ENCODE data around the gene DGKZ.

DGKZ gene

GRCh38 chr11:46380340-46381047 lies 33.2 kb downstream of the DGKZ start:
- peak overlapping the region; percentile 82 for H3K56ac ChIP-seq (ENCODE audit: low read length)
- H3K4ac ChIP-seq (ENCODE audit: low read depth, low read length), result peak overlapping the region; percentile 75
- WGBS (ENCODE audit: extremely low coverage, insufficient coverage, low lambda C conversion rate), result no CpG with 5 or more reads among the region's 45 CpGs
- no peaks in the 10 kb centered on the region for H3K27me3 ChIP-seq (ENCODE audit: insufficient read depth, low read length, poor library complexity)
- H4K8ac ChIP-seq (ENCODE audit: low read depth, low read length), result no peak overlapping the region
- peak overlapping the region; percentile 96 for H3K27ac ChIP-seq (ENCODE audit: low read depth, low read length)
- peaks cover 4% of the 10 kb centered on the region for H3K36me3 ChIP-seq (ENCODE audit: control insufficient read depth, insufficient read depth, low read length)
- peak overlapping the region; percentile 76 for H2BK5ac ChIP-seq (ENCODE audit: low read length)
- no peak overlapping the region for H2BK15ac ChIP-seq (replicated peaks; ENCODE audit: low read depth)
- peak overlapping the region; percentile 39 for H2BK120ac ChIP-seq (ENCODE audit: low read depth, low read length)
- peaks cover 3% of the 10 kb centered on the region for H3K4me1 ChIP-seq (ENCODE audit: control insufficient read depth, low read depth, low read length)
- peak overlapping the region; percentile 36 for H3K4me3 ChIP-seq (ENCODE audit: low read length)
- H3K79me1 ChIP-seq (ENCODE audit: low read length), result no peaks in the 10 kb centered on the region
- H3K4me2 ChIP-seq (ENCODE audit: low read length), result peak overlapping the region; percentile 59
- H2AK5ac ChIP-seq (ENCODE audit: low read length), result no peak overlapping the region
- no peak overlapping the region for H4K5ac ChIP-seq (ENCODE audit: low read length)
- DNase-seq, result peak; percentile 90
- no peaks in the 10 kb centered on the region for H3K79me2 ChIP-seq (ENCODE audit: control insufficient read depth, insufficient read depth, low read length)
- H3K23ac ChIP-seq (ENCODE audit: low read length), result no peak overlapping the region
- peak overlapping the region; percentile 87 for H3K18ac ChIP-seq (ENCODE audit: low read length)
- peak overlapping the region; percentile 66 for H3K9ac ChIP-seq (ENCODE audit: low read length)

DNA sequence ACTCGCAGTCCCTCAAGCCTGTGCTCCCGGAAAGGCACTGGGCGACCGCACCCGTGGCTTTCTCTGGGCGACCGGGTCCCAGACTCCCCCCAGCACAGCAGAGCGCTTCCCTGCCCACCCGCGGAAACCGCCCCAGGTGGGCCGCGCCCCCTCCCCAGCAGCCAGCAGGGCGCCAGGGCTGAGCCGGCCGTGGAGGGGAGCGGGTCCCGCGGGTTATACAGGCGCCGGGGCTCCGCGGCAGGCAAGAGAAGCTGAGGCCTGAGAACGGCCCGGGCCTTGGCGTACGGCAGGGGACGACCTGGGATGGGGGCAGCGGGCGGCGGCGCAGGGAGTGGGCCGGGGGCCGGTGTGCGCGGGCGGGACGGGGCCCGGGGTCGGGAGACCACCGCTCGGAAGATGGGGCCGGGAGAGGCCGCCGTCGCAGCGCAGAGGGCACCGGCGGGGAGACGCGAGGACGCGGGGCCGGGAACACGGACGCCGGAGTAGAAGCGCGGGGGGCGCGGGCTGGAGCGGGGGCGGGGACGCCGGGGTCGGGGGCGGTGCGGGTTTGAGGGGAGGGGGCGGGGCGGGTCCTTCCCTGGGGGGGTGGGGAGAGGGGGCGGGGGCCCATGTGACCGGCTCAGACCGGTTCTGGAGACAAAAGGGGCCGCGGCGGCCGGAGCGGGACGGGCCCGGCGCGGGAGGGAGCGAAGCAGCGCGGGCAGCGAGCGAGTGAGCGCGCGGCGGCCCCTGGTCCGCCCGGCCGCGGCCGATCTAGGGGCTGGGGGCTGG lies 34.0 kb downstream of the DGKZ start, which contains the start of gene MDK:
MDK (plus strand) TSS at position 622 of the 771 bp plus-strand sequence. CDS start 389 bp downstream, outside the sequence.
- Histone ChIP-seq H3K79me2 (ENCODE audit: control insufficient read depth, insufficient read depth, low read length) (no peaks in the 10 kb centered on the region), H3K9ac (ENCODE audit: low read length) (peak within 1 kb of the TSS; percentile 91), H2BK120ac (ENCODE audit: low read depth, low read length) (peak within 1 kb of the TSS; percentile 39), H3K79me1 (ENCODE audit: low read length) (no peaks in the 10 kb centered on the region), H3K56ac (ENCODE audit: low read length) (peak within 1 kb of the TSS; percentile 92), H3K4ac (ENCODE audit: low read depth, low read length) (peak within 1 kb of the TSS; percentile 88), H3K18ac (ENCODE audit: low read length) (peak within 1 kb of the TSS; percentile 87), H3K36me3 (ENCODE audit: control insufficient read depth, insufficient read depth, low read length) (peaks cover 2% of the 10 kb centered on the region), H3K23ac (ENCODE audit: low read length) (peak within 1 kb of the TSS; percentile 73), H2BK5ac (ENCODE audit: low read length) (peak within 1 kb of the TSS; percentile 76), H3K4me3 (ENCODE audit: low read length) (peak within 1 kb of the TSS; percentile 91), H4K8ac (ENCODE audit: low read depth, low read length) (no peak within 1 kb of the TSS), H2AK5ac (ENCODE audit: low read length) (no peak within 1 kb of the TSS), H3K4me2 (ENCODE audit: low read length) (peak within 1 kb of the TSS; percentile 59), H4K5ac (ENCODE audit: low read length) (no peak within 1 kb of the TSS), H3K4me1 (ENCODE audit: control insufficient read depth, low read depth, low read length) (peaks cover 3% of the 10 kb centered on the region), H2BK15ac (replicated peaks; ENCODE audit: low read depth) (no peak within 1 kb of the TSS), H3K27me3 (ENCODE audit: insufficient read depth, low read length, poor library complexity) (no peaks in the 10 kb centered on the region), H3K27ac (ENCODE audit: low read depth, low read length) (peak within 1 kb of the TSS; percentile 96)
- peak; percentile 81 for DNase-seq
- WGBS (ENCODE audit: extremely low coverage, insufficient coverage, low lambda C conversion rate), result no CpG with 5 or more reads among the region's 96 CpGs

GRCh38 chr11:46381819-46382645 lies 34.8 kb downstream of the DGKZ start:
- peak overlapping the region; percentile 91 for H3K4me3 ChIP-seq (ENCODE audit: low read length)
- no peak overlapping the region for H4K8ac ChIP-seq (ENCODE audit: low read depth, low read length)
- H3K27me3 ChIP-seq (ENCODE audit: insufficient read depth, low read length, poor library complexity), result no peaks in the 10 kb centered on the region
- peak overlapping the region; percentile 92 for H3K56ac ChIP-seq (ENCODE audit: low read length)
- H3K27ac ChIP-seq (ENCODE audit: low read depth, low read length), result peak overlapping the region; percentile 57
- no peak overlapping the region for H2AK5ac ChIP-seq (ENCODE audit: low read length)
- H3K79me2 ChIP-seq (ENCODE audit: control insufficient read depth, insufficient read depth, low read length), result no peaks in the 10 kb centered on the region
- peak overlapping the region; percentile 29 for H2BK120ac ChIP-seq (ENCODE audit: low read depth, low read length)
- H2BK15ac ChIP-seq (replicated peaks; ENCODE audit: low read depth), result no peak overlapping the region
- H3K9ac ChIP-seq (ENCODE audit: low read length), result peak overlapping the region; percentile 91
- H3K18ac ChIP-seq (ENCODE audit: low read length), result peak overlapping the region; percentile 76
- H4K5ac ChIP-seq (ENCODE audit: low read length), result no peak overlapping the region
- peak overlapping the region; percentile 88 for H3K4ac ChIP-seq (ENCODE audit: low read depth, low read length)
- peak; percentile 73 for DNase-seq
- peak overlapping the region; percentile 35 for H3K4me2 ChIP-seq (ENCODE audit: low read length)
- no peaks in the 10 kb centered on the region for H3K36me3 ChIP-seq (ENCODE audit: control insufficient read depth, insufficient read depth, low read length)
- peak overlapping the region; percentile 73 for H3K23ac ChIP-seq (ENCODE audit: low read length)
- H2BK5ac ChIP-seq (ENCODE audit: low read length), result peak overlapping the region; percentile 76
- WGBS (ENCODE audit: extremely low coverage, insufficient coverage, low lambda C conversion rate), result no CpG with 5 or more reads among the region's 66 CpGs
- peaks cover 3% of the 10 kb centered on the region for H3K4me1 ChIP-seq (ENCODE audit: control insufficient read depth, low read depth, low read length)
- H3K79me1 ChIP-seq (ENCODE audit: low read length), result no peaks in the 10 kb centered on the region

- H3K4me1 ChIP-seq (ENCODE audit: control insufficient read depth, low read depth, low read length), result peaks cover 4% of the 10 kb centered on the region
- peak; percentile 74 for DNase-seq
- no peak overlapping the region for H2BK120ac ChIP-seq (ENCODE audit: low read depth, low read length)
- peak overlapping the region; percentile 91 for H3K4me3 ChIP-seq (ENCODE audit: low read length)
- H2BK5ac ChIP-seq (ENCODE audit: low read length), result no peak overlapping the region
- no peak overlapping the region for H3K27ac ChIP-seq (ENCODE audit: low read depth, low read length)
- no peaks in the 10 kb centered on the region for H3K36me3 ChIP-seq (ENCODE audit: control insufficient read depth, insufficient read depth, low read length)
- peak overlapping the region; percentile 92 for H3K56ac ChIP-seq (ENCODE audit: low read length)
- H3K27me3 ChIP-seq (ENCODE audit: insufficient read depth, low read length, poor library complexity), result no peaks in the 10 kb centered on the region
- no peak overlapping the region for H4K8ac ChIP-seq (ENCODE audit: low read depth, low read length)
- H3K4ac ChIP-seq (ENCODE audit: low read depth, low read length), result no peak overlapping the region
- peak overlapping the region; percentile 91 for H3K9ac ChIP-seq (ENCODE audit: low read length)
- no peak overlapping the region for H4K5ac ChIP-seq (ENCODE audit: low read length)
- no peaks in the 10 kb centered on the region for H3K79me1 ChIP-seq (ENCODE audit: low read length)
- H3K4me2 ChIP-seq (ENCODE audit: low read length), result peak overlapping the region; percentile 35
- no peak overlapping the region for H3K18ac ChIP-seq (ENCODE audit: low read length)
- no peak overlapping the region for H2AK5ac ChIP-seq (ENCODE audit: low read length)
- WGBS (ENCODE audit: extremely low coverage, insufficient coverage, low lambda C conversion rate), result no CpG with 5 or more reads among the region's 18 CpGs
- no peaks in the 10 kb centered on the region for H3K79me2 ChIP-seq (ENCODE audit: control insufficient read depth, insufficient read depth, low read length)
- H2BK15ac ChIP-seq (replicated peaks; ENCODE audit: low read depth), result no peak overlapping the region
- peak overlapping the region; percentile 83 for H3K23ac ChIP-seq (ENCODE audit: low read length)
These were observed 35.6 kb downstream of the DGKZ start for GRCh38 chr11:46382646-46383403.

GRCh38 chr11:46383404-46383758 lies 36.1 kb downstream of the DGKZ start:
- Histone ChIP-seq H3K79me1 (ENCODE audit: low read length) (no peaks in the 10 kb centered on the region), H3K27ac (ENCODE audit: low read depth, low read length) (no peak overlapping the region), H2BK120ac (ENCODE audit: low read depth, low read length) (no peak overlapping the region), H2AK5ac (ENCODE audit: low read length) (no peak overlapping the region), H2BK15ac (replicated peaks; ENCODE audit: low read depth) (no peak overlapping the region), H4K5ac (ENCODE audit: low read length) (no peak overlapping the region), H3K4me2 (ENCODE audit: low read length) (no peak overlapping the region), H2BK5ac (ENCODE audit: low read length) (no peak overlapping the region), H4K8ac (ENCODE audit: low read depth, low read length) (no peak overlapping the region), H3K4ac (ENCODE audit: low read depth, low read length) (no peak overlapping the region), H3K23ac (ENCODE audit: low read length) (no peak overlapping the region), H3K79me2 (ENCODE audit: control insufficient read depth, insufficient read depth, low read length) (no peaks in the 10 kb centered on the region), H3K9ac (ENCODE audit: low read length) (no peak overlapping the region), H3K27me3 (ENCODE audit: insufficient read depth, low read length, poor library complexity) (no peaks in the 10 kb centered on the region), H3K56ac (ENCODE audit: low read length) (no peak overlapping the region), H3K4me3 (ENCODE audit: low read length) (no peak overlapping the region), H3K36me3 (ENCODE audit: control insufficient read depth, insufficient read depth, low read length) (no peaks in the 10 kb centered on the region), H3K4me1 (ENCODE audit: control insufficient read depth, low read depth, low read length) (peaks cover 8% of the 10 kb centered on the region), H3K18ac (ENCODE audit: low read length) (no peak overlapping the region)
- no peak for DNase-seq
- no CpG with 5 or more reads among the region's 7 CpGs for WGBS (ENCODE audit: extremely low coverage, insufficient coverage, low lambda C conversion rate)

Measured in mesendoderm (in vitro differentiated cells).